Breast epithelium (tissue), 4 donors: ENCODE measurements around the gene BMP10. TPM values are rescaled to one million over a fixed set of nuclear protein-coding genes. Genes with fewer than 3 reads are reported as not detected.

Experiments
- DNase-seq, 2 donors: peaks; one replicate each; pipeline ENCODE4 v3.0.0-alpha.2; 2019; ENCODE audit warnings: low spot score in 2 of 2
- H3K27ac ChIP-seq, 2 donors: fragments of 200-600 bp; sonication (generic) in 1 of 2; one replicate each; pipeline ENCODE4 v1.5.1; 2016 to 2019; ENCODE audit warnings: mild to moderate bottlenecking in 1 of 2
- H3K27me3 ChIP-seq, 2 donors: fragments of 200-600 bp; sonication (generic) in 1 of 2; one replicate each; pipeline versions ENCODE4 v1.5.1 to v1.6.0; 2017 to 2019; ENCODE audit warnings: control low read depth in 1 of 2, mild to moderate bottlenecking in 1 of 2
- H3K36me3 ChIP-seq: fragments of 200-600 bp; one replicate; pipeline ENCODE4 v1.5.1; 2019
- H3K4me1 ChIP-seq, 2 donors: fragments of 200-600 bp; sonication (generic); one replicate each; pipeline ENCODE4 v1.5.1; 2016 to 2019; ENCODE audit warnings: control low read depth in 1 of 2
- H3K4me3 ChIP-seq, 3 donors: fragments of 200-600 bp; sonication (generic); 1 replicate in 2 of 3; 2 replicates in 1 of 3; pipeline ENCODE4 v1.5.1; 2016 to 2019; ENCODE audit warnings: mild to moderate bottlenecking in 3 of 3, moderate library complexity in 2 of 3
- H3K9me3 ChIP-seq, 2 donors: fragments of 200-600 bp; sonication (generic) in 1 of 2; one replicate each; pipeline ENCODE4 v1.5.1; 2016 to 2019; ENCODE audit warnings: control low read depth in 1 of 2
- CTCF ChIP-seq, 3 donors: fragments of 450-650 bp; IDR thresholded peaks; one replicate each; pipeline ENCODE4 v1.5.1; 2016 to 2017; ENCODE audit warnings: antibody characterized with exemption in 3 of 3, mild to moderate bottlenecking in 3 of 3, moderate library complexity in 3 of 3
- POLR2A ChIP-seq: fragments of 450-650 bp; IDR thresholded peaks from one replicate; pipeline ENCODE4 v1.6.1; 2016; ENCODE audit warnings: antibody characterized with exemption, mild to moderate bottlenecking, moderate library complexity
- POLR2AphosphoS5 ChIP-seq, 3 donors: sonication (generic); formaldehyde crosslinking; IDR thresholded peaks; one replicate each; pipeline ENCODE4 v1.6.1; 2017; ENCODE audit warnings: antibody characterized with exemption in 3 of 3
- intact Hi-C: fragments of 100-400 bp; cut with DNase I; formaldehyde crosslinking; loops from one replicate; pipeline ENCODE4 v1.15.1; 2023; ENCODE audit warnings: low total_unique reads
- total RNA-seq, 3 donors: library from RNA; depleted of rRNA; stranded (reverse); fragments of >200 nt; gene quantifications; one replicate each; pipeline ENCODE4 v1.1.0, GENCODE V29; 2016

BMP10 gene
- total RNA-seq: not detected

GRCh38 chr2:68871159-68871764 is at the start of gene BMP10:
Gene BMP10, minus strand, starts transcription at chr2:68871397. Its CDS starts 39 bp downstream, at chr2:68871358.
- no peaks in the 10 kb centered on the region for H3K36me3 ChIP-seq
- intact Hi-C loops: no loop called here

GRCh38 chr2:68920481-68921170 is 49.4 kb upstream of the BMP10 start:
- DNase-seq: no peak
- TF ChIP-seq POLR2A: no peak
- TF ChIP-seq POLR2AphosphoS5 (IDR thresholded peaks at IDR 0.05): no peak
- no peak for TF ChIP-seq CTCF (IDR thresholded peaks at IDR 0.05)
- intact Hi-C loops: no loop called here

More at GRCh38 chr2:68871159-68871764, at the start of gene BMP10:
- no peak for DNase-seq
- TF ChIP-seq POLR2AphosphoS5 (IDR thresholded peaks at IDR 0.05): no peak
- no peak for TF ChIP-seq POLR2A
- TF ChIP-seq CTCF (IDR thresholded peaks at IDR 0.05): no peak
- Histone ChIP-seq H3K27ac (no peak within 1 kb of the TSS), H3K27me3 (no peaks in the 10 kb centered on the region), H3K4me3 (no peak within 1 kb of the TSS), H3K9me3 (no peaks in the 10 kb centered on the region), H3K4me1 (no peaks in the 10 kb centered on the region)

GRCh38 chr2:68918497-68918896 is 47.3 kb upstream of the BMP10 start:
- TF ChIP-seq CTCF (IDR thresholded peaks at IDR 0.05) (no peak), POLR2AphosphoS5 (IDR thresholded peaks at IDR 0.05) (no peak), POLR2A (no peak)
- no peak overlapping the region for H3K4me3 ChIP-seq
- no peaks in the 10 kb centered on the region for H3K36me3 ChIP-seq
- no peak overlapping the region for H3K27ac ChIP-seq
- DNase-seq: no peak
- H3K9me3 ChIP-seq: no peaks in the 10 kb centered on the region
- intact Hi-C loops: no loop called here
- no peaks in the 10 kb centered on the region for H3K27me3 ChIP-seq
- no peaks in the 10 kb centered on the region for H3K4me1 ChIP-seq

More at GRCh38 chr2:68920481-68921170, 49.4 kb upstream of the BMP10 start:
- Histone ChIP-seq H3K4me3 (no peak overlapping the region), H3K4me1 (no peaks in the 10 kb centered on the region), H3K27ac (no peak overlapping the region), H3K36me3 (no peaks in the 10 kb centered on the region), H3K9me3 (no peaks in the 10 kb centered on the region), H3K27me3 (no peaks in the 10 kb centered on the region)

- intact Hi-C loops: no loop called here
- Histone ChIP-seq H3K4me3 (no peak overlapping the region), H3K9me3 (no peaks in the 10 kb centered on the region), H3K36me3 (no peaks in the 10 kb centered on the region), H3K4me1 (no peaks in the 10 kb centered on the region), H3K27ac (no peak overlapping the region), H3K27me3 (no peaks in the 10 kb centered on the region)
- TF ChIP-seq CTCF (IDR thresholded peaks at IDR 0.05): no peak
- no peak for TF ChIP-seq POLR2A
- TF ChIP-seq POLR2AphosphoS5 (IDR thresholded peaks at IDR 0.05): no peak
- DNase-seq: no peak
Observed at GRCh38 chr2:68917034-68917718, 46.0 kb upstream of the BMP10 start.

- Histone ChIP-seq H3K36me3 (no peaks in the 10 kb centered on the region), H3K4me1 (no peaks in the 10 kb centered on the region), H3K27ac (no peak overlapping the region), H3K4me3 (no peak overlapping the region), H3K27me3 (no peaks in the 10 kb centered on the region), H3K9me3 (no peaks in the 10 kb centered on the region)
- no peak for DNase-seq
- TF ChIP-seq CTCF (IDR thresholded peaks at IDR 0.05) (no peak), POLR2A (no peak), POLR2AphosphoS5 (IDR thresholded peaks at IDR 0.05) (no peak)
- intact Hi-C loops: no loop called here
Observed at GRCh38 chr2:68916226-68916625, 45.0 kb upstream of the BMP10 start.
